Natural killer cell (primary cell): ENCODE results near the gene POLR2M. TPM values are rescaled to one million over a fixed set of nuclear protein-coding genes. Genes with fewer than 3 reads are reported as not detected.
A peak's percentile ranks its signal among the peaks of the same experiment; 100 is the strongest.

ENCODE experiments used
- ATAC-seq, 3 donors: fragments of 150-1000 bp in 2 of 3; fragments of 200-7000 bp in 1 of 3; cut with Tn5 transposase; 1 replicate in 1 of 3; 2 replicates in 2 of 3; pipeline ENCODE4 v1.10.0; 2021; ENCODE audit warnings: mild to moderate bottlenecking in 2 of 3, moderate library complexity in 2 of 3
- DNase-seq, 2 donors: peaks; one replicate each; pipeline versions ENCODE4 v3.0.0 to v3.0.0-alpha.2; 2013 to 2021; ENCODE audit warnings: mixed read lengths in 1 of 2
- H3K27ac ChIP-seq: one replicate; pipeline ENCODE4 v1.5.1; 2013; ENCODE audit warnings: mild to moderate bottlenecking, low read length
- H3K27me3 ChIP-seq: one replicate; pipeline ENCODE4 v1.6.1; 2013; ENCODE audit warnings: low read length; ENCODE audit not compliant: control insufficient read depth, insufficient read depth
- H3K36me3 ChIP-seq: one replicate; pipeline ENCODE4 v1.6.1; 2013; ENCODE audit warnings: low read length; ENCODE audit not compliant: control insufficient read depth, insufficient read depth
- H3K4me1 ChIP-seq: one replicate; pipeline ENCODE4 v1.6.1; 2013; ENCODE audit warnings: low read length; ENCODE audit not compliant: control insufficient read depth, insufficient read depth
- H3K4me3 ChIP-seq: one replicate; pipeline ENCODE4 v1.5.1; 2013; ENCODE audit warnings: low read length
- H3K9me3 ChIP-seq: one replicate; pipeline ENCODE4 v1.6.1; 2013; ENCODE audit warnings: low read length; ENCODE audit not compliant: control insufficient read depth, insufficient read depth
- H3K27ac Mint-ChIP-seq, 2 donors: one replicate each; pipeline ENCODE4 v1.8.0; 2022; ENCODE audit warnings: mild to moderate bottlenecking in 2 of 2, mixed read lengths in 2 of 2, moderate library complexity in 1 of 2
- H3K27me3 Mint-ChIP-seq, 2 donors: one replicate each; pipeline ENCODE4 v1.8.0; 2022; ENCODE audit warnings: low read depth in 2 of 2, mixed read lengths in 2 of 2
- H3K36me3 Mint-ChIP-seq: one replicate; pipeline ENCODE4 v1.8.0; 2022; ENCODE audit warnings: mixed read lengths
- H3K4me1 Mint-ChIP-seq, 2 donors: one replicate each; pipeline ENCODE4 v1.8.0; 2022; ENCODE audit warnings: mixed read lengths in 2 of 2
- H3K4me3 Mint-ChIP-seq: one replicate; pipeline ENCODE4 v1.8.0; 2022; ENCODE audit warnings: mild to moderate bottlenecking, moderate library complexity, mixed read lengths
- H3K9me3 Mint-ChIP-seq, 2 donors: one replicate each; pipeline ENCODE4 v1.8.0; 2022; ENCODE audit warnings: mixed read lengths in 2 of 2
- CTCF ChIP-seq: fragments of 200-600 bp; IDR thresholded peaks from one replicate; pipeline ENCODE4 v1.8.0; 2022; ENCODE audit warnings: antibody characterized with exemption
- WGBS: methylation state at CpG from one replicate; pipeline ENCODE4 v1.1.7; 2013; ENCODE audit warnings: missing lambda C conversion rate; ENCODE audit not compliant: insufficient coverage; 5-methylcytosine and 5-hydroxymethylcytosine counted together
- intact Hi-C: fragments of 100-400 bp; cut with micrococcal nuclease; formaldehyde crosslinking; loops from one replicate; pipeline ENCODE4 v1.14.2; 2022
- total RNA-seq, 4 donors: library from RNA; stranded (reverse); fragments of 120-200 nt in 1 of 4; gene quantifications; one replicate each; pipeline versions ENCODE4 v1.2.3 to v1.2.4, GENCODE V29; 2013 to 2022

POLR2M gene
- total RNA-seq: 100 to 1,000 TPM in 1 of 3 donors, 10 to 100 TPM in 2; 74.0 to 109 (median 94.9) TPM
- total RNA-seq (2013): 84.3 TPM

GRCh38 chr15:57706405-57707209 lies at the start of gene POLR2M:
TSS of gene POLR2M (plus strand) at chr15:57706714. CDS start at chr15:57706843, 129 bp downstream.
- H3K36me3 Mint-ChIP-seq: peaks cover 9% of the 10 kb centered on the region
- under 1% methylated on average over 70 of the region's 70 CpGs for WGBS
- H3K4me3 Mint-ChIP-seq: peak within 1 kb of the TSS; percentile 91
- ATAC-seq: peak; percentile 91 to 95 (median 92)
- peak within 1 kb of the TSS; percentile 94 for H3K27ac ChIP-seq
- H3K4me3 ChIP-seq: peak within 1 kb of the TSS; percentile 86
- peaks cover 8 to 18% of the 10 kb centered on the region in 2 donors for H3K27me3 Mint-ChIP-seq
- no peaks in the 10 kb centered on the region for H3K9me3 Mint-ChIP-seq
- intact Hi-C loops: no loop called here
- peak within 1 kb of the TSS; percentile 79 to 85 for H3K27ac Mint-ChIP-seq
- no peaks in the 10 kb centered on the region for H3K27me3 ChIP-seq
- H3K9me3 ChIP-seq: no peaks in the 10 kb centered on the region
- peaks cover 10% of the 10 kb centered on the region for H3K4me1 ChIP-seq
- peaks cover 19% of the 10 kb centered on the region for H3K36me3 ChIP-seq
- H3K4me1 Mint-ChIP-seq: peaks cover 38 to 43% of the 10 kb centered on the region in 2 donors
- no peak for TF ChIP-seq CTCF
- DNase-seq: peak; percentile 85 to 98

GRCh38 chr15:57657619-57658018 lies 48.9 kb upstream of the POLR2M start:
- TF ChIP-seq CTCF: no peak
- Histone ChIP-seq H3K36me3 (no peaks in the 10 kb centered on the region), H3K27me3 (peaks cover 4% of the 10 kb centered on the region), H3K27ac (no peak overlapping the region), H3K4me3 (no peak overlapping the region), H3K9me3 (no peaks in the 10 kb centered on the region), H3K4me1 (no peaks in the 10 kb centered on the region)
- 100% methylated on average over 1 of the region's 1 CpG for WGBS
- Mint-ChIP-seq H3K27me3 (peaks cover 24 to 58% of the 10 kb centered on the region in 2 donors), H3K4me3 (no peak overlapping the region), H3K27ac (no peak overlapping the region), H3K36me3 (no peaks in the 10 kb centered on the region), H3K9me3 (no peaks in the 10 kb centered on the region), H3K4me1 (no peaks in the 10 kb centered on the region)
- ATAC-seq (no peak), DNase-seq (no peak)
- intact Hi-C loops: no loop called here

DNA sequence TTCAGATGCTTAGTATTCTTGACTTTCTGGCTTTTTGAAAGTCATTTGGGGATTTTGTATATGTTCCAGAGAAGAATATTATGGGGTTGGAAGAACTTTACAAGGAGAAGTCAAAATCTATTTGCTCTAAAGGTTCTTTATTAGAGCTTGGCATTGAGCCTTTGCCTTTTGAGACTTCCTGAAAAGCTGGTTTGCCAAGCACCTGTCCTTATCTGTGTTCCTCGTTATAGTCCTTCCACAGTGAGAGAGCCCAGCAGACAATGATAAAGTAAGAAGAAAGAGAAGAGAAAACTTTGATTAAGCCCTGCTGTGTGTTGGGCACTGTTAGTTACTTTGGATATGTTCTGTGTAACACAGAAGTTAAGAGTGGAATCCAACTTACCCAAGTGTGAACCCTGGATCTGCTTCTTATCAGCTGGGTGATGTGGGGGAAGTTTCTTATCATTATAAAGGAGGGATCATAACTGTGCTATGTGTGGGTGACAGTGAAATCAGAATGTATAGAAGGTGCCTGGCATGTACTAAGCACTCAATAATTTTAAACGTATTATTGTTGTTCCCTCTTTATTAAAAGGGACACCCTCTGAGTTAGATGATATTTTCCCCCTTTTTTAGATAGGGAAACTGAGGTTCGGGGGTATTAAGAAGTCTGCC lies 44.3 kb upstream of the POLR2M start:
- H3K9me3 Mint-ChIP-seq: no peaks in the 10 kb centered on the region
- H3K27me3 Mint-ChIP-seq: peaks cover 20 to 44% of the 10 kb centered on the region in 2 donors
- no peaks in the 10 kb centered on the region for H3K36me3 Mint-ChIP-seq
- Histone ChIP-seq H3K27me3 (peaks cover 4% of the 10 kb centered on the region), H3K4me1 (no peaks in the 10 kb centered on the region), H3K4me3 (no peak overlapping the region), H3K36me3 (no peaks in the 10 kb centered on the region), H3K27ac (no peak overlapping the region), H3K9me3 (no peaks in the 10 kb centered on the region)
- 68% methylated on average over 3 of the region's 3 CpGs for WGBS
- TF ChIP-seq CTCF: no peak
- ATAC-seq (no peak), DNase-seq (no peak)
- no peak overlapping the region for H3K4me3 Mint-ChIP-seq
- no peak overlapping the region for H3K27ac Mint-ChIP-seq
- H3K4me1 Mint-ChIP-seq: no peaks in the 10 kb centered on the region
- intact Hi-C loops: no loop called here
